ENCODE data around the gene PPARA. TPM values are rescaled to one million over a fixed set of nuclear protein-coding genes. Genes with fewer than 3 reads are reported as not detected.

Gene PPARA
- total RNA-seq, 1 donor from 2014 or later, result 51.3 TPM

DNA sequence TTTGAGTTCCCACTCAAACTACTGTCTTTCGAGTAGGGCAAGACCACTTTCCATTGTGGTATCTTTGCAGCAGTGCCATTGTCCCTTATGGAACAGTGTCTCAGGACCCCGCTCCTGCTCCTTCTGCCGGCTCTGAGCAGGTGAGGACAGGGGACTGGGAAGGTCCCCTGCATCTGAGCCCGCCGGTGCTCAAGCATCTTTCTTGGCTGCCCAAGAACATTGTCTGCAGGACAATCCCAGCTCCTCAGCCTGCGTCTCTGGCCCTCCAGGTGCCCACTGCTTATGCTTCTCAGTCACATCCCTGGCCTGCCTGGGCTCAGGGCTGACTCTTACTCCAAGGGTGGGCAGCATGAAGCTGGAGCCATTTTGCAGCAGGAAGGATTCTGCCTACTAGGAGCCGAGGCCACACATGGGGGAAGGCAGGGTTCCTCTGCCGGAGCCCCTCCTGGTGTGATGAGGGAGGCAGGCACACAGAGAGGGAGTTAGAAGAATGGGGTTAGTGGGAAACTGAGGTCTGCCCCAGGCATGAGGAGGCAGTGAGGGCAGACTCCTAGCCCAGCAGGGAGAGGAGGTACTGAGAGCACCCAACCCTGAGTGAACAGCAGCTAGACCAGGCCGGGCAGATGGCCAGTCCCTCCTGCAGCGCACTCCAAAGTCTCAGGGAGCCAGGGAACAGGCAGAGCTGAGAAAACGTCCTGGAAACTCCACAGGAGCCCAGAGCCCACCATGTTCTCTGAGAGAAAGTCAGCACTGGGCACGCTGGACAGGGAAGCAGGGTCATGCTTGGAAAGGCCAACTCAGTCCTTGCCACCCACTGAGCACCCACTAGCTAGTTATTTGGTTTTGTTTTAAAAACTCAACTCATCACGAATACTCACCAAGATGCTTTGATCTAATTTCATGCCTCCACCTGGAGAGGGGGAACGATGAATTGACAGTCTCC is 7.5 kb upstream of the PPARA start:
- DNase-seq (ENCODE audit: low spot score), result no peak

- no peak for DNase-seq (ENCODE audit: low spot score)
Observed at GRCh38 chr22:46143491-46144147, 6.7 kb upstream of the PPARA start.

- no peak for DNase-seq (ENCODE audit: low spot score)
Observed at GRCh38 chr22:46145361-46145851, 4.9 kb upstream of the PPARA start.

- no peak for DNase-seq (ENCODE audit: low spot score)
Observed at GRCh38 chr22:46145896-46146295, 4.4 kb upstream of the PPARA start.

- no peak for DNase-seq (ENCODE audit: low spot score)
Observed at GRCh38 chr22:46146329-46146728, 4.0 kb upstream of the PPARA start.

DNA sequence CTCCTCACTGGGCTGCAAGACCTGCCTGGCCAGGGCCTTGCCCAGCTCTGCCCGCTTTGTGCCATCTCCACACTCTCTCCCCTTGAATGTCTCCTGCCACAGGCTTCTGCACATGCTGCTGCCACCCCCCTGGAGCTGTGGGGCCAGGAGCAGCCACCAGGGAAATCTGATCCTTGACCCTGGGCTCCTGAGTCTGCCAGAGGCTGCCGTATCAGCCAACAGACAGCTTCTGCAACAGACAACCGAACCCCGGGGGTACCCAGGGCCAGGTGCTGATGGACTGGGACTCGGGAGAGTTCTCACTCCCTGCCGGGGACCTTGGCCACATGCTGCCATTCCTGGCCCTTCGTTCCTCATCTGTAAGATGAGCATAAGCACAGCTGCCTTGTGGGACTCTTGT is 3.3 kb upstream of the PPARA start:
- no peak for DNase-seq (ENCODE audit: low spot score)

GRCh38 chr22:46147471-46148267 is 2.7 kb upstream of the PPARA start:
- DNase-seq (ENCODE audit: low spot score), result no peak

DNA sequence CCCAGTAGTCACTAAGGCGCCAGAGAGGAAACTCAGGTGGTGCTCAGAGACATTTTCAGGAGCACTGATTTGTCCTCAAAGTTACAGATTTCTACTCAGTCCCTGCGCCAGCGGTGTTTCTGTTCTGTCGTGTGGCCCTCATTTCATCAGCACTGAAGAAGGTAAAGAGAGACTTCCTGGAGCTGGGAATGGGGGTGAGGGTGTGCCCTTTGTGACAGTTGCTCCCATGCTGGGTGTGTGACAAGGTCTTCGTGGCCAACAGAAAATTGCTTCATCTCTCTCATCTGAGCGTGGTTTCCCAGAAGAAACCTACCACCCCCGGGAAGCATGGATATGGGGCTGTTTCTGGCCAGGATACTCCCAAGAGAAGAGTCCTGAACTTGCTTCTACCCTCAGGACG is 2.0 kb upstream of the PPARA start:
- DNase-seq (ENCODE audit: low spot score), result no peak

DNA sequence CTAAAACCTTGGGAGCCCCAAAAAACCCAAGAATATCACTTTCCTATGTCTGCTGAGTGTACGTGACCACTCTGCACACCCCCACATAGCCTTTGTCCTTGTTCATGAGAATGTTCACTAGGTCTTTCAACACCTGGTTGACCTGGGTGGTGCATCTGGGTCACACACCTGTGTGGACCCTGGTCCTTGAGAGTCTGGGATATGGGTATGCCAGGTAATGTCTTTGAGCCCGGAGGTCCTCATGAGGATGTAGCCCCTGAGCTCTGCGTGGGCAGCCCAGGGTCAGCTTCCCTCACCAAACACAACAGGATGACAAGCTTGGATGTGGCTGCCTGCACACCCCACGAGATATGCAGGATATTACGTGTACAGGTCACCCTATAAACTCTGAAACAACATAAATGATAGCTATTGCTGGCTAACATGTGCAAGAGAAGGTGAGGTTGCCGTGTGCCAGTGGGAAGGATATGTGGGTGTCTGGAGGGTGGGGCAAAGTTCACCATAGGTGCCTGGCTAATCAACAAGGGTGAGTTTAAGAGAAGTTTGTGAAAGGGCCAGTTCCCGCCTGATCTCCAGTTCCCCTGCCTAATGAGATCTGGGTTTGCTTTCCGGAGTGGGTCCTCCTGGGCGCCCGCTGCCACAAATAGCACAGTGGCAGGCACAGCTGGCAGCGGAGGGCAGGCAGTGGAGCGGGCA is 1.4 kb upstream of the PPARA start:
- DNase-seq (ENCODE audit: low spot score), result no peak

DNA sequence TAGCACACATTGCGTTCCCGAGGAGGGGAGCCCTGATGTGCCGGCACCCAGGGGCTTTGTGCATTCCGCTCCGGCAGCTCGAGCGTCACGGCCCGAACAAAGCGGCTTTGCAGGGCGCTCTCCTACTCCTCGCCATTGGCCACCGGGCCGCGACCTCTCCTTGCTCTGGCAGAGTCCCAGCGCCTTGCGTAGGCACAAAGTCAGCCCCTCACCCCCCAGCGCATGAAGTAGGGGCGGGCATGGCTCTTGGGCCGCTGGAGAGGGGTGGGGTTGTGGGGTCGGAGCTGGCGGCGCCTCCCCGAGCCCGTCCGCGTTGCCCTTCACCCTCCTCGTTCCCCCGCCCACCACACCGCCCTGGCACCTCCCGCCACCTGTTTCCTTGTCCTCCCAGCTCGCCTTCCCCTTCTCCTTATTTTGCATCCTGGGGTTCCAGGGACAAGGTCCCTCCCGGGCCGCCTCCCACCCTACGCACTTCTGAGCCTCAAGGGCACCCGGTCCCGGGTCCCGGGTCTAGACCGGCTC is 753 bp upstream of the PPARA start:
- DNase-seq (ENCODE audit: low spot score), result peak; percentile 43

DNA sequence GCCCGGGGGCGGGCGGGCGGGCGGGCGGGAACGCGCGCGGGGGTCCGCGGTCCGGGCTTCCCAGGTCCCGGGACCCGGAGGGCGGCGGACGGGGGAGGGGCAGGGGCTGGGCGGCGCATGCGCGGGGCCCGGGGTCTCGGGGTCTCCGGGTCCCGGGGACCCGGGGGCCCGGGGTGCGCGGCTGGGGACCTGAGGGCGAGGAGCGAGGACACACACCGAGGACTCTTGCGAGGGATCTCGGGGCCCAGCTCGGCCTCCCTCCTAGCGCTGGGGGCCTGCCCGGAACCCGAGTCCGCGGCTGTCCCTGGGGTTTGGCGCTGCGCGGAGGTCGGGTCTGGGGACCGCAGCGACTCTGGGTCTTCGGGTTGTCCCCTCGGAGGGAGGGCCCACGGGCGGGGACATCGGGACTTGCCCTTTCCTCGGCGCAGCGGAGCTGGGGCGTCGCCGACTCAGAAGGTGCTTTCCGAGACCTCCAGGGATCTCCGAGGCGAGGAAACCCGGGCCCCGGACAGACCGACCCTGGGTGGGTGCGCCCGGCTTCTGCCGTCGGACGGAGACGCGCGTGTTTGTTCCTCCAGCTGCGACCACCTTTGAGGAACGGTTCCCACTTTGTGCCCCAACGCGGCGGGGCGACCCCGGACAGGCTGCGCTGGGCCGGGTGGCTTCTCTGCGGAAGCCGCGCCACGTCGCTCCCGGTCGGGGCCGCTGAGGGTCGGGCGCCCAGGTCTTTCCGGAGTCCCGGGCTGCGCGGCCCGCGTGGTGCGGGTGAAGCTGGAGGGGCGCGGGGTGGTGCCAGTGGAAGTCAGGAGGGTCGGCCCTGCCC is 540 bp downstream of the PPARA start:
- no peak for DNase-seq (ENCODE audit: low spot score)

DNA sequence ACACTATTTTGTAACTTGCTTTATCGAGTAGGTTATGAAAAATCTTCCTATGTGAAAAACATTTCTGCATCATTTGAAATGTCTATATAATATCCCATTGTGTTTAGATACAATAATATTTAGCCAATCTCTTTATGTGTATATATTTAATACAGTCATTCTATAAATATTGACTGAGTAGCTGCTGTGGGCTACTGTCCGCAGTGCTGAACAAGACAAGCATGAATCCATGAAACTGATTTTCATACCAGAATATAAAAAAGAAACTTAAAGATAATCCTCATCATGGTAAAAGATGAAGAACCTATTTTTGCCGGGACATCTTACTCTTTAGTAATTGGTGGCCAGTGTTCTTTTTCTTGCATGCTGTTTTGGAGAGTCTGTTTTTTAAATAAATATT is 3.6 kb downstream of the PPARA start:
- no peak for DNase-seq (ENCODE audit: low spot score)

GRCh38 chr22:46156031-46156430 is 5.7 kb downstream of the PPARA start:
- DNase-seq (ENCODE audit: low spot score), result no peak

DNA sequence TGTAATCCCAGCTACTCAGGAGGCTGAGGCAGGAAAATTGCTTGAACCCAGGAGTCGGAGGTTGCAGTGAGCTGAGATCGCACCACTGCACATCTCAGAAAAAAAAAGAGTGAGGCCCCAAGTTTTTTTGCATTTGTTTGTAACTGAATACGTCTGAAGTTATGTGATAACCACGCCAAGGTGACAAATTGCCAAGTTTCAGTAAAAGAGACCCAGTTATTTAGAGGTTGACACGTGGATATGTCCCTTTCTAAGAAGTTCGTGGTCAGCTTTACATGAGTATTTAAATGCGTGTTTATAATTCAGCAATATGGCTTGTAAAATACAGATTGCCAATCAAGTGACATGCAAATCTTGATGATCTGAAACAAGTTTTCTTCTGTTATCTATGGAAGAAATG is 8.0 kb downstream of the PPARA start:
- DNase-seq (ENCODE audit: low spot score), result no peak

GRCh38 chr22:46159212-46159611 is 8.9 kb downstream of the PPARA start:
- no peak for DNase-seq (ENCODE audit: low spot score)

DNA sequence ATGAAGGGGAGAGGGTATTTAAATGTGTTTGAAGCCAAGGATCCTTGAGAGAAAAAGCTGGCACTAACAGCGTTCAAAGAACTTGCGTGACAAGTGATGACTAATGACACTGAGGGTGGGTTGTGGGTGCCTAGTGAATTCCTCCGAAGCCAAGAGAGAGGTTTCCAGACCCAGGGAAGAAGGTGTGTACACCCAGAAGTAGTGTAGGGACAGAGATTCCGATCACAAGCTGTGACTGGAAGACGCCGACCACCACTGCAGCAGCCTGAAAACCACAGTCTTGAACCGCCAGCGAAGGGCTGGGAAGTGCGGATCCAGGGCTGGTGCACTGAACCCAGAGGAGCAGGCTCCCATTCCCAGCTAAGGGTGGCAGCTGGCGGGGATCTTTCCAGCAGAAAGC is 9.5 kb downstream of the PPARA start:
- DNase-seq (ENCODE audit: low spot score), result no peak

GRCh38 chr22:46162285-46162684 is 12.0 kb downstream of the PPARA start:
- DNase-seq (ENCODE audit: low spot score), result no peak

- peak; percentile 46 for DNase-seq (ENCODE audit: low spot score)
Observed at GRCh38 chr22:46162771-46163556, 12.6 kb downstream of the PPARA start.

DNA sequence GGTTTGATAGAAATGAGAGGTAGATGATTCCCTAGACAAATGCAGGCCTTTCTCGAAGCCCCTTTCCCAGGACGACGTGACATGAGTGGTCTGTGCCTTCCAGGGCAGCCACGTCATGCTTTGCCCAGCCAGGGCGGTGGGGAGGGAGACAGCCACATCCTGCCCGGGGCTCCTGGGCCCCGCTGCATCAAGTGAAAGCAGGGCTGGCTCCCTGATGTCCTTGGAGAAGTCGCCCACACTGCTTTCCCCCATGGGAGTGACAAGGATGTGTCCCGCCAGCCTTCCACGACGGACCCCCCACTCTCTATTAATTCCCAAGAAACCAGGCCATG is 13.2 kb downstream of the PPARA start:
- no peak for DNase-seq (ENCODE audit: low spot score)

- no peak for DNase-seq (ENCODE audit: low spot score)
Observed at GRCh38 chr22:46165977-46166376, 15.7 kb downstream of the PPARA start.

Data from mucosa of gallbladder (tissue), 1 donor.